GM21447 (cell line): ENCODE data around the gene KRTAP2-4.
"Not testable (repeated sequence)": the region's sequence is repeated elsewhere in the genome, so short reads cannot be mapped to it uniquely, and the experiment has no call there.

Source experiments
- ATAC-seq: cut with Tn5 transposase; IDR thresholded peaks from one replicate; pipeline ENCODE4 v1.9.1; 2021; ENCODE audit not compliant: unreplicated experiment

KRTAP2-4 gene

GRCh38 chr17:41071606-41072360 is 6.1 kb upstream of the KRTAP2-4 start:
- no peak for ATAC-seq

GRCh38 chr17:41069031-41069430 is 3.4 kb upstream of the KRTAP2-4 start:
- ATAC-seq: no peak

- no peak for ATAC-seq
These were observed 1.6 kb upstream of the KRTAP2-4 start for GRCh38 chr17:41067281-41067680.

GRCh38 chr17:41065016-41065689 is 526 bp downstream of the KRTAP2-4 start:
- not testable (repeated sequence) for ATAC-seq

GRCh38 chr17:41064301-41064700 is 1.4 kb downstream of the KRTAP2-4 start:
- no peak for ATAC-seq

GRCh38 chr17:41063449-41063848 is 2.2 kb downstream of the KRTAP2-4 start:
- no peak for ATAC-seq

GRCh38 chr17:41061964-41062363 is 3.7 kb downstream of the KRTAP2-4 start:
- ATAC-seq: no peak

GRCh38 chr17:41060052-41060604 is 5.6 kb downstream of the KRTAP2-4 start, which contains the start of gene KRTAP2-3:
TSS of gene KRTAP2-3 (minus strand) at chr17:41060114. CDS start at chr17:41060050, 64 bp downstream.
- ATAC-seq: no peak

GRCh38 chr17:41059276-41060051 is 6.2 kb downstream of the KRTAP2-4 start:
- not testable (repeated sequence) for ATAC-seq

GRCh38 chr17:41058741-41059140 is 6.9 kb downstream of the KRTAP2-4 start:
- ATAC-seq: no peak

GRCh38 chr17:41057547-41057946 is 8.1 kb downstream of the KRTAP2-4 start:
- no peak for ATAC-seq

- not testable (repeated sequence) for ATAC-seq
These were observed 10.5 kb downstream of the KRTAP2-4 start, which contains the start of gene KRTAP2-2 for GRCh38 chr17:41055130-41055529. TSS of gene KRTAP2-2 (minus strand) at chr17:41055230. CDS start at chr17:41055211, 19 bp downstream.

GRCh38 chr17:41054556-41054955 is 11.1 kb downstream of the KRTAP2-4 start:
- ATAC-seq: not testable (repeated sequence)

- no peak for ATAC-seq
These were observed 11.7 kb downstream of the KRTAP2-4 start for GRCh38 chr17:41054025-41054424.

- ATAC-seq: no peak
These were observed 13.1 kb downstream of the KRTAP2-4 start for GRCh38 chr17:41052566-41052965.

- ATAC-seq: no peak
These were observed 16.6 kb downstream of the KRTAP2-4 start for GRCh38 chr17:41049110-41049509.

- ATAC-seq: no peak
These were observed 17.2 kb downstream of the KRTAP2-4 start for GRCh38 chr17:41048441-41048840.

- ATAC-seq: not testable (repeated sequence)
These were observed 18.8 kb downstream of the KRTAP2-4 start, which contains the start of gene KRTAP2-1 for GRCh38 chr17:41046735-41047465. TSS of gene KRTAP2-1 (minus strand) at chr17:41047316. CDS start at chr17:41047267, 49 bp downstream.

GRCh38 chr17:41042953-41043352 is 22.7 kb downstream of the KRTAP2-4 start:
- no peak for ATAC-seq
